RKO (cell line): ENCODE results near the gene CLASP1.
"Not testable (repeated sequence)": the region's sequence is repeated elsewhere in the genome, so short reads cannot be mapped to it uniquely, and the experiment has no call there.

Experiments used
- DNase-seq: peaks from one replicate; pipeline ENCODE4 v3.0.0-alpha.2; 2016; ENCODE audit warnings: low spot score

Gene CLASP1

GRCh38 chr2:121613774-121614173 is 35.5 kb downstream of the CLASP1 start:
- peak; percentile 19 for DNase-seq

- DNase-seq = no peak
Observed at GRCh38 chr2:121613152-121613551, 36.1 kb downstream of the CLASP1 start.

- no peak for DNase-seq
Observed at GRCh38 chr2:121611730-121612705, 37.2 kb downstream of the CLASP1 start.

- DNase-seq = not testable (repeated sequence)
Observed at GRCh38 chr2:121611048-121611649, 38.1 kb downstream of the CLASP1 start.

- not testable (repeated sequence) for DNase-seq
Observed at GRCh38 chr2:121610487-121610874, 38.8 kb downstream of the CLASP1 start.

GRCh38 chr2:121608967-121609366 is 40.3 kb downstream of the CLASP1 start:
- no peak for DNase-seq

- DNase-seq = no peak
Observed at GRCh38 chr2:121608367-121608766, 40.9 kb downstream of the CLASP1 start.

- no peak for DNase-seq
Observed at GRCh38 chr2:121605820-121606733, 43.2 kb downstream of the CLASP1 start.

- DNase-seq = no peak
Observed at GRCh38 chr2:121603185-121603584, 46.1 kb downstream of the CLASP1 start.

GRCh38 chr2:121599963-121600651 is 49.2 kb downstream of the CLASP1 start:
- DNase-seq = no peak

- no peak for DNase-seq
Observed at GRCh38 chr2:121598087-121598486, 51.2 kb downstream of the CLASP1 start.

- DNase-seq = peak; percentile 49
Observed at GRCh38 chr2:121596221-121597080, 52.8 kb downstream of the CLASP1 start.

- DNase-seq = no peak
Observed at GRCh38 chr2:121595012-121595891, 54.0 kb downstream of the CLASP1 start.

- DNase-seq = no peak
Observed at GRCh38 chr2:121591199-121591598, 58.1 kb downstream of the CLASP1 start.

GRCh38 chr2:121588357-121588756 is 60.9 kb downstream of the CLASP1 start:
- DNase-seq = no peak

- no peak for DNase-seq
Observed at GRCh38 chr2:121587131-121587530, 62.1 kb downstream of the CLASP1 start.

- DNase-seq = no peak
Observed at GRCh38 chr2:121584741-121585140, 64.5 kb downstream of the CLASP1 start.

GRCh38 chr2:121583555-121583954 is 65.7 kb downstream of the CLASP1 start:
- no peak for DNase-seq

- DNase-seq = no peak
Observed at GRCh38 chr2:121582272-121582671, 67.0 kb downstream of the CLASP1 start.

- DNase-seq = no peak
Observed at GRCh38 chr2:121579309-121579708, 70.0 kb downstream of the CLASP1 start.
